Measurements from ENCODE around the gene SCRN3.

GRCh38 chr2:174389542-174389941 is 6.0 kb upstream of the SCRN3 start:
- no peak for TF ChIP-seq CTCF (conservative IDR thresholded peaks at IDR 0.05; ENCODE audit: low read depth, low read length)
- no peak for TF ChIP-seq POLR2A (IDR thresholded peaks at IDR 0.05; ENCODE audit: low read depth, low read length)
- no peak for TF ChIP-seq BHLHE40 (IDR thresholded peaks at IDR 0.05; ENCODE audit: low read depth, low read length)
- no peak for TF ChIP-seq RAD21 (IDR thresholded peaks at IDR 0.05; ENCODE audit: low read length)
- no peak for TF ChIP-seq FOS (IDR thresholded peaks at IDR 0.05; ENCODE audit: low read depth, low read length)
- no peak for TF ChIP-seq MAFK (IDR thresholded peaks at IDR 0.05; ENCODE audit: low read depth, low read length)
- TF ChIP-seq, protein P1, sequence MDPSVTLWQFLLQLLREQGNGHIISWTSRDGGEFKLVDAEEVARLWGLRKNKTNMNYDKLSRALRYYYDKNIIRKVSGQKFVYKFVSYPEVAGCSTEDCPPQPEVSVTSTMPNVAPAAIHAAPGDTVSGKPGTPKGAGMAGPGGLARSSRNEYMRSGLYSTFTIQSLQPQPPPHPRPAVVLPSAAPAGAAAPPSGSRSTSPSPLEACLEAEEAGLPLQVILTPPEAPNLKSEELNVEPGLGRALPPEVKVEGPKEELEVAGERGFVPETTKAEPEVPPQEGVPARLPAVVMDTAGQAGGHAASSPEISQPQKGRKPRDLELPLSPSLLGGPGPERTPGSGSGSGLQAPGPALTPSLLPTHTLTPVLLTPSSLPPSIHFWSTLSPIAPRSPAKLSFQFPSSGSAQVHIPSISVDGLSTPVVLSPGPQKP (IDR thresholded peaks at IDR 0.05; ENCODE audit: borderline replicate concordance, low read depth, low read length): no peak
- TF ChIP-seq SMC3 (IDR thresholded peaks at IDR 0.05; ENCODE audit: low read depth, low read length): no peak
- no peak for TF ChIP-seq CEBPB (IDR thresholded peaks at IDR 0.05; ENCODE audit: low read depth, low read length)
- no peak for TF ChIP-seq MAZ (IDR thresholded peaks at IDR 0.05; ENCODE audit: borderline replicate concordance, low read depth, low read length)
- no peak for TF ChIP-seq MXI1 (IDR thresholded peaks at IDR 0.05; ENCODE audit: borderline replicate concordance, low read depth, low read length)

Measured in IMR-90 (cell line).